C1 segment of cervical spinal cord (tissue), 14 donors: ENCODE results near the gene MMP19.
"Not testable (repeated sequence)": the region's sequence is repeated elsewhere in the genome, so short reads cannot be mapped to it uniquely, and the experiment has no call there.

Experiments used
- DNase-seq, 14 donors: peaks; one replicate each; lab custom pipeline; 2025; lab: John Stamatoyannopoulos, UW

The MMP19 gene

GRCh38 chr12:55844961-55845360 lies 2.2 kb upstream of the MMP19 start:
- no peak for DNase-seq

- no peak for DNase-seq
These were observed 695 bp upstream of the MMP19 start for GRCh38 chr12:55843431-55843830.

GRCh38 chr12:55840581-55841351 lies 2.0 kb downstream of the MMP19 start:
- DNase-seq, result no peak

- no peak for DNase-seq
These were observed 3.2 kb downstream of the MMP19 start for GRCh38 chr12:55839345-55840140.

GRCh38 chr12:55838361-55838760 lies 4.4 kb downstream of the MMP19 start:
- DNase-seq, result no peak

GRCh38 chr12:55834400-55834799 lies 8.3 kb downstream of the MMP19 start:
- DNase-seq, result not testable (repeated sequence)

GRCh38 chr12:55833056-55833455 lies 9.7 kb downstream of the MMP19 start:
- DNase-seq, result no peak

- DNase-seq, result no peak
These were observed 11.3 kb downstream of the MMP19 start for GRCh38 chr12:55831447-55831815.

GRCh38 chr12:55830601-55831446 lies 11.9 kb downstream of the MMP19 start:
- DNase-seq, result peak; percentile 57 to 89 (median 80)

- peak in 12 of 14 donors; percentile 67 to 89 (median 82) for DNase-seq
These were observed 12.7 kb downstream of the MMP19 start for GRCh38 chr12:55829967-55830600.

GRCh38 chr12:55828357-55828756 lies 14.4 kb downstream of the MMP19 start:
- peak in 1 of 14 donors; percentile 1 for DNase-seq

- no peak for DNase-seq
These were observed 14.9 kb downstream of the MMP19 start for GRCh38 chr12:55827806-55828205.

GRCh38 chr12:55824726-55825125 lies 18.0 kb downstream of the MMP19 start:
- DNase-seq, result no peak

GRCh38 chr12:55823419-55823818 lies 19.3 kb downstream of the MMP19 start:
- DNase-seq, result no peak

GRCh38 chr12:55822228-55822627 lies 20.5 kb downstream of the MMP19 start:
- no peak for DNase-seq

GRCh38 chr12:55820679-55821078 lies 22.1 kb downstream of the MMP19 start:
- DNase-seq, result no peak

GRCh38 chr12:55818886-55819285 lies 23.9 kb downstream of the MMP19 start:
- no peak for DNase-seq

GRCh38 chr12:55818140-55818728 lies 24.5 kb downstream of the MMP19 start:
- DNase-seq, result no peak

GRCh38 chr12:55817345-55818139 lies 25.2 kb downstream of the MMP19 start, which contains the start of the genes ORMDL2 and SARNP:
ORMDL2 (plus strand) TSS chr12:55818041; CDS start chr12:55819000, 959 bp downstream.
SARNP (minus strand) TSS chr12:55817724; CDS start chr12:55817701, 23 bp downstream.
- peak; percentile 84 to 100 (median 98) for DNase-seq

GRCh38 chr12:55816881-55817344 lies 25.8 kb downstream of the MMP19 start:
- peak in 1 of 14 donors; percentile 31 for DNase-seq
